OCI-LY3 (cell line): ENCODE data around the gene ZIC5.

Source experiments
- CTCF ChIP-seq: fragments of 200-600, 300-600 bp; sonication (generic); IDR thresholded peaks from 2 replicates; pipeline ENCODE4 v1.5.1; 2014; ENCODE audit warnings: antibody characterized with exemption, low read length, low read depth
- EZH2phosphoT487 ChIP-seq: fragments of 200-600 bp; shearing (Covaris generic); IDR thresholded peaks from 2 replicates; pipeline ENCODE4 v1.6.1; 2018; ENCODE audit warnings: antibody characterized with exemption, mixed run types, low read depth

- no peak for TF ChIP-seq EZH2phosphoT487
- no peak for TF ChIP-seq CTCF
Observed at GRCh38 chr13:99944102-99944501, 27.5 kb downstream of the ZIC5 start.
